ENCODE measurements around the gene RFC2.

RFC2 gene

GRCh38 chr7:74267756-74268565 is 13.8 kb upstream of the RFC2 start:
- H3K27me3 ChIP-seq (replicated peaks), result no peaks in the 10 kb centered on the region
- DNase-seq, result no peak
- no peak overlapping the region for H3K4me3 ChIP-seq (ENCODE audit: low read depth, low read length)
- in situ Hi-C loops (cut with HindIII; ENCODE audit: low pct_ligation_motif_present, low sequenced_read_pairs), result no loop called here
- H3K36me3 ChIP-seq (replicated peaks), result no peaks in the 10 kb centered on the region
- H3K27ac ChIP-seq, result no peak overlapping the region
- TF ChIP-seq CTCF (IDR thresholded peaks at IDR 0.05; ENCODE audit: low read depth, low read length, missing control alignments), result no peak

- no peak for DNase-seq
- no peaks in the 10 kb centered on the region for H3K27me3 ChIP-seq (replicated peaks)
- in situ Hi-C loops (cut with HindIII; ENCODE audit: low pct_ligation_motif_present, low sequenced_read_pairs), result no loop called here
- H3K36me3 ChIP-seq (replicated peaks), result no peaks in the 10 kb centered on the region
- H3K4me3 ChIP-seq (ENCODE audit: low read depth, low read length), result no peak overlapping the region
- no peak overlapping the region for H3K27ac ChIP-seq
- TF ChIP-seq CTCF (IDR thresholded peaks at IDR 0.05; ENCODE audit: low read depth, low read length, missing control alignments), result no peak
Measured at GRCh38 chr7:74266191-74266963, 12.2 kb upstream of the RFC2 start.

- H3K4me3 ChIP-seq (ENCODE audit: low read depth, low read length), result no peak overlapping the region
- H3K36me3 ChIP-seq (replicated peaks), result no peaks in the 10 kb centered on the region
- H3K27me3 ChIP-seq (replicated peaks), result no peaks in the 10 kb centered on the region
- DNase-seq, result no peak
- no peak overlapping the region for H3K27ac ChIP-seq
- in situ Hi-C loops (cut with HindIII; ENCODE audit: low pct_ligation_motif_present, low sequenced_read_pairs), result no loop called here
- no peak for TF ChIP-seq CTCF (IDR thresholded peaks at IDR 0.05; ENCODE audit: low read depth, low read length, missing control alignments)
Measured at GRCh38 chr7:74263399-74264120, 9.4 kb upstream of the RFC2 start.

- in situ Hi-C loops (cut with HindIII; ENCODE audit: low pct_ligation_motif_present, low sequenced_read_pairs), result no loop called here
- no peak for TF ChIP-seq CTCF (IDR thresholded peaks at IDR 0.05; ENCODE audit: low read depth, low read length, missing control alignments)
- DNase-seq, result no peak
- no peaks in the 10 kb centered on the region for H3K27me3 ChIP-seq (replicated peaks)
- H3K36me3 ChIP-seq (replicated peaks), result no peaks in the 10 kb centered on the region
- H3K27ac ChIP-seq, result no peak overlapping the region
- no peak overlapping the region for H3K4me3 ChIP-seq (ENCODE audit: low read depth, low read length)
Measured at GRCh38 chr7:74262639-74263398, 8.6 kb upstream of the RFC2 start.

DNA sequence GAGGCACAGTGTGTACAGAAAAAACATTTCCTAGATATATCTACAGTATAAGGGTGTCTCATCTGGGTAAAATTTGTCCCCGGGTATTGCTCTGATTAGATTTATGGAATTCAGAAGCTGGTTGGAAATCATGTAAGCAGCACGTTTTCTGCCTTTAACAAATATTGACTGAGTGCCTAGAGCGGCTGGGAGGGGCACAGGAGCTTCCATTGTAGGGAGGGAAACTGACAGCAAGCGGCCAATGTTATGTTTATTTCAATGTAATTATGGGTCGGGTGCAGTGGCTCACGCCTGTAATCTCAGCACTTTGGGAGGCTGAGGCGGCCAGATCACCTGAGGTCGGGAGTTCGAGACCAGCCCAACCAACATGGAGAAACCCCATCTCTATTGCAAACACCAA is 4.4 kb upstream of the RFC2 start:
- no peak for DNase-seq
- Histone ChIP-seq H3K27me3 (replicated peaks) (no peaks in the 10 kb centered on the region), H3K4me3 (ENCODE audit: low read depth, low read length) (no peak overlapping the region), H3K27ac (no peak overlapping the region), H3K36me3 (replicated peaks) (no peaks in the 10 kb centered on the region)
- no peak for TF ChIP-seq CTCF (IDR thresholded peaks at IDR 0.05; ENCODE audit: low read depth, low read length, missing control alignments)
- in situ Hi-C loops (cut with HindIII; ENCODE audit: low pct_ligation_motif_present, low sequenced_read_pairs), result no loop called here

All from brain microvascular endothelial cell (primary cell).